HG02973 (cell line): Measurements from ENCODE around the gene NYAP1.
"Not testable (repeated sequence)": the region's sequence is repeated elsewhere in the genome, so short reads cannot be mapped to it uniquely, and the experiment has no call there.

Experiments
- ATAC-seq: cut with Tn5 transposase; IDR thresholded peaks from one replicate; pipeline ENCODE4 v1.9.1; 2021; ENCODE audit warnings: moderate library complexity; ENCODE audit not compliant: unreplicated experiment

Gene NYAP1

DNA sequence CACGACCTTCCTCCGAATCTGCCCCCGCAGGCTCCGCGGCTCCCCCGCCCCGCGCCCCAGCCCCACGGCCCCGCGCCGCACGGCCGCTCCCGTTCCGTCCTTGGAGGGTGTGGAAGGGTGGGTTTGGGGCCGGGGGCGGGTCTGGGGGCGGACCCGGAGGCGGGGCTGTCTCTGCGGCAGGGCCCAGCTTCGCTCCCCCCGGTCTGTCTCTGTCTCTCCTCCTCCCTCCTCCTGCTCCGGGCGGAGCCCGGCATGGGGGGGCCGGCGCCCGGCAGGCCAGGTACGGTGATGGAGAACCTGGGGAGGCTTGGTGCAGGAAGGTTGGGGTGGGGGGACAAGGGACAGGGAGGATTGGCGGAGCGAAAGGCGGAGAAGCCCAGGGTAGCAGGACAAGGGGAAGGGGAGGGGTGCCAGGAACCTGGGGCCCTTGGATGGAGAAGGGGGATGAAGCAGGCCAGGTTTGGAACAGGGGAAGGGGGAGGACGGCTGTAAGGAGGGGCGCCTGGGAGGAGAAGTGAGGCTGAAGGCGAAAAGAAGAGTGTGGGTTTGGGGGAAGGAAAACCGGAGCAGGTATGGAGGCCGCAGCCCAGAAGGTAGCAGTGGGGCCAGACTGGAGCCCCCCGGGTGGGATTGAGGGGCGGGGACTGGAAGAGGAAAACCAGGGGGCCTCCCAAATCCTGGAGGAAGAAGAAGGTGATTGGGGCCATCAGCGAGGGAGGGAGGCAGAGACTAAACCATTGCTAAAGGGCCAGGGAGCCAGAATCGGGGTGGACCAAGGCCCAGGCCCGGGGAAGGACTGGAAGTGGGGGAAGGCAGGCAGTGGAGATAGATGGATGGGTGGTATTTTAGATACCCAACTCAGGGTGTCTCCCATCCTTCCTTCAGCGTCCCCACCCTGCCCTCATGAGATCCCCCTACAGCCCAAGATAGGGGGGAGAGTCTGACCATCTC is at the start of gene NYAP1:
TSS of gene NYAP1 (plus strand) at position 206 of the 951 bp plus-strand sequence. CDS start 1,385 bp downstream, outside the sequence.
- peak; percentile 7 for ATAC-seq

DNA sequence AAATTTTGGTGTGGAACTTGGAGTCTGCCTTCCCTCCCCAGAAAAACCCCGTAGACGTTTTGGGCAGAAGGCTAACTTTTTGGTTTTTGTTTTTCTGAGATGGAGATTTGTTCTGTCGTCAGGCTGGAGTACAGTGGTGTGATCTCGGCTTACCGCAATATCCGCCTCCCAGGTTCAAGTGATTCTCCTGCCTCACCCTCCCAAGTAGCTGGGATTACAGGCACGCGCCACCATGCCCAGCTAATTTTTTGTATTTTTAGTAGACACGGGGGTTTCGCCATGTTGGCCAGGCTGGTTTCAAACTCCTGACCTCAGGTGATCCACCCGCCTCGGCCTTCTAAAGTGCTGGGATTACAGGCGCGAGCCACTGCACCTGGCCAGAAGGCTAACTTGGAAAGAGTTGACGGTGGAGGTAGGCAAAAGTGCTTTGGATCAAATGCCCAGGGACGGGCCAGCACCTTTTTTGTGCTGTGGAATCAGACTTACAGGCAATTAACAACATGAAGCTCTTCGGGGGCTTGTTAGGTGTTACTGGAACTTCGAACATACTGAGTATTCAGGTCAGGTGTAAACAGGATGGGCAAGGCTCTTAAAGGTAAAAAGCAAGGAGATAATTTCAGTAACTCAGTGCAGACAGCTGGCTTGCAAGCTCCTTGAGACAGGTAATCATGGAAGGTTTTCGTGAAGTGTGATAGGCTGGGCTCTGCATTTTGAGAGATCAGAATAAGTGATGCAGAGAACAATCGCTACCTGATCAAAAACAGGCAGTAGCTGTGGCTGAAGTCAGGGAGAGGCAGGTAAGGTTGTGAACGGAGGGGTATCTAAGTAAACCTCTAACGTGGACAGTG is 49.2 kb upstream of the NYAP1 start:
- no peak for ATAC-seq

DNA sequence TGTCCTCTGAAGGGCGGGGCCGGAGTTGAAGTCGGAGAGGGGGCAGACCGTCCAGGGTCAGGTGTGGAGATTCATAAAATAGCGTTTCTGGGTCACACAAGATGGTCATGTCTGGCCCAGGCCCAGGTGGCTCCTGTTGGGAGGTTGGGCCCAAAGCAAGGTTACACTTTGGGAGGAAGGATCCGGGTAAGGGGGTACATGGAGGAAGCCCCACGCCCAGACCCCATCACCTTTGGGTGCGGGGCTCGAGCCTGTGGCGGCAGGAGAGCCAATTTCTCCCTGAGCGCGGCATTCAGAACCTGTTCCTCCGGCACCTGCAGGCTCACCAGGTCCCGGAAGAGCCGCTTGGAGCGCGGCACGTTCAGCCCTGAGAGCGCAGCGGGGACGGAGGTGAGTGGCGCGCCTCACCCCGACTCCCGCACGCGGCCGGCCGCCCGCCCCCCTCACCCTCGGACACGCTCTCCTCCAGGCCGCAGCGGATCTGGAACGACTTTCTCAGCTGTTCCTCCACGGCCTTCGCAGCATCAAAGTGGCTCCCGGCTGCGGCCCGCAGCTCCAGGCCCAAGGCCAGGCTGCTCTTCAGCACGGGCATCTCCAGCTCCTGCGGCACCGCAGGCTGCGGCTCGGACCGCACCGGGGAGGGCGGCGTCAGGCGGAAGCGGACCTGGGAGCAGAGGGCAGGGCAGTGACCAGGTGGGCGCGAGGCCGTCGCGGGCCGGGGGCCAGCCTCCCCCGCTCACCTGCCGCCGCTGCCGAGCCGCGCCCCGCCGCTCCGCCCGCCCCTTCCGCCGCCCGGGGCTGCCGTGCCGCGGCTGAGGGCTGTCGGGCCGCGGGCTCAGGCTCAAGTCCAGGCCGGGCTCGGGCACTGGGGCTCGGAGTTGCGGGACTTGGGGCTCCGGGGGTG is 48.1 kb upstream of the NYAP1 start:
- peak; percentile 22 for ATAC-seq

DNA sequence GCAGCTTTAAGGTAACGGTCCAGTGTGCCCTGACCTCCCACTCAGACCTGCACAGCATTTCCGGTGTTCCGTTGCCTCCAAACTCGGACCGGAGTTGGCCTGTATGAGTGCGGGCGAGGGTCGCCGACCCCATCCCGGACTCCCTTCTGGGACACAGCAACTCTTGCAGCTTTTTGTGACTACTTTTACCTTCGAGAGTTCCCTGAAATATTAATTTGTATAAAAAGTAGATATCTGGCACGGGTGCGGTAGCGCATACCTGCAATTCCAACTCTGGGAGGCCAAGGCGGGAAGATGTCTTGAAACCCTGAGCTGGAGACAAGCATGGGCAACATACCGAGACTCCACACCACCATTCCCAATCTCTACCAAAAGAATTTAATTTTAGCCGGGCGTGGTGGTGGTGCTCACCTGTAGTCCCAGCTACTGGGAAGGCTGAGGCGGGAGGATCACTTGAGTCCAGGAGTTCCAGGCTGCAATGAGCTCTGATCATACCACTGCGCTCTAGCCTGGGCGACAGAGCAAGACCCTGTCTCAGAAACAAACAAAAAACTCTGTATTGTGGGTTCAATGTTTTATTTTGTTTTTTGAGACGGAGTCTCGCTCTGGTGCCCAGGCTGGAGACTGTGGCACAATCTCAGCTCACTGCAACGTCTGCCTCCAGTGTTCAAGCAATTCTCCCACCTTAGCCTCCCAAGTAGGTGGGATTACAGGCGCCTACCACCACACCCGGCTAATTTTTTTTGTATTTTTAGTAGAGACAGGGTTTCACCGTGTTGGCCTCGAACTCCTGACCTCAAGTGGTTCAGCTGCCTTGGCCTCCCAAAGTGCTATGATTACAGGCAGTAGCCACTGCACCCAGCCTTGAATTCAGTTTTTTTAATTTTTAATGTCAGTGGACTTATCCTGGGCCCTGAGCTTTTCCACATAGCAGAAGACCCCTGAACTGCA is 46.3 kb upstream of the NYAP1 start:
- ATAC-seq = no peak

DNA sequence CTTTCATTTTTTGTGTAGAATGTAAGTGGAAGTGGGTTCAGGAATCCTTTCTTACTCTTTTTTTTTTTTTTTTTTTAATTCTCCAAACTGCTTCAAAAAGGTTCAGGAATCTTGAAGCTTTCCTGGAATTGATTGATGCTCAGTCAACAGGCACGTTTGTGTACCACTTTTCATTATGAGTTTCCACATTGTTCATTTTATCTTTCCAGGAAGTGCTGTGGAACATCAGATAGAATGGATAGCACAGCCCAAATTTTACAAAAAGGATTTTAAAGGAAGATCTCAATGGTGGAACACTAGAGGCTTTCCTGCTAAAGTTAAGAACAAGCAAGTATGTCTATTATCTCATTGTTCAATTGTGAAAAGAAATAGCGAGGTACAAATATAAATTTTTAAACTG is 45.6 kb upstream of the NYAP1 start:
- ATAC-seq = no peak

DNA sequence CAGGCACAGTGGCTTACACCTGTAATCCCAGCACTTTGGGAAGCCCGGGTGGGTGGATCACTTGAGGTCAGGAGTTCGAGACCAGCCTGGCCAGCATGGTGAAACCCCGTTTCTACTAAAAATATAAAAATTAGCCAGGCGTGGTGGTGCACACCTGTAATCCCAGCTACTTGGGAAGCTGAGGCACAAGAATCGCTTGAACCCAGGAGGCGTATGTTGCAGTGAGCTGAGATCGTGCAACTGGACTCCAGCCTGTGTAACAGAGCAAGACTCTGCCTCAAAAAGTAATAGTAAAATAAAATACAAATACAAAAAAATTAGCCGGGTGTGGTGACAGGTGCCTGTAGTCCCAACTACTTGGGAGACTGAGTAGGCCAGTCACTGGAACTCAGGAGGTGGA is 45.0 kb upstream of the NYAP1 start:
- ATAC-seq = not testable (repeated sequence)

DNA sequence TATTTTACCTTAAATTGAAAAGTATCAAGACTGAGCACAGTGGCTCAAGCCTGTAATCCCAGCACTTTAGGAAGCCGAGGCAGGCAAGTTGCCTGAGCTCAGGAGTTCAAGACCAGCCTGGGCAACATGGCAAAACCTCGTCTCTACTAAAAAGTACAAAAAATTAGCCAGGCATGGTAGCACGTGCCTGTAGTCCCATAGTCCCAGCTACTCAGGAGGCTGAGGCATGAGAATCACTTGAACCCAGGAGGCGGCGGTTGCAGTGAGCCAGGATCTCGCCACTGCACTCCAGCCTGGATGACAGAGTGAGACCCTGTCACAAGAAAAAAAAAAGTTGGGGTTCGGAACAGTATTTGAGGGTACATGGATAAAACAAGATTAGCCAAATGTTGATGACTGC is 44.5 kb upstream of the NYAP1 start:
- ATAC-seq = not testable (repeated sequence)

DNA sequence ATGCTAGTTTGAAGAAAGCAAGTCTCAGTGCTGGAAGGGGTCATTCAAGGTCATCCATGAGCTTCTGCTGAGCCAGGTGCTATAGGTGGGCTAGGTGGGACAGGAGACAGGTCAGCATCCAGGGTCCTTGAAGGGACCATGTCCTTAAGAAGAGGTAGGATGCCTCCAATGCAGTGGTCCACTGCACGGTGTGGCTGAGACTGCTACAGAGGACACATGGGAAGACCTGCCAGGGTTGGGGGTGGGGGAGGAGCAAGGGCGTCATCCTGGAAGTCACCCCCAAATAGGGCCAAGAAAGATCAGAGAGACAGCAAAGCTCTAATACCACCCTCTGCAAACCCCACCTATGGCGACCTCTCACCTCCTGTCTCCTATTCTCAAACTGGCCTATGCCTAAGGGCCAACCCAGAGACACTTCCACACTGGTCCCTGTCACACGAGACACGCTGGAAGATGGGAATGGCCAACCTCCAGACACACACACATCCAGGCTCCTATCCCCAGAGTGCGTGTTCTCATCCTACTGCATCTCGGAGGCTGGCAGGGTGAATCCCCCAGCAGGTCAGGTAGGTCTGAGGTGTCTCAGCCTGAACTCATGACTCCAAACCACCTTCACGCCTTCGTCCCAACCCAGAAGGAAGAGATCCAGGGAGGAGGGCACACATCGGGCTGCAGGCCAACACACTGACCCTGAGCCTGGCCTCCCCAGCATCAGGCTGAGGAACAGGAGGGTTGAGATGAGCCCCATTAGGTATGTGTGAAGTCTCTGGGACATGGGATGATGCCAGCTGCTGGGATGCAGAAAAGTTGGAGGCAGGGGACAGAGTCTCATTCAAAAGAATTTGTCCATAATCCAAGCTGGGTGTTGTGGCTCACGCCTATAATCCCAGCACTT is 41.8 kb upstream of the NYAP1 start:
- ATAC-seq = no peak

DNA sequence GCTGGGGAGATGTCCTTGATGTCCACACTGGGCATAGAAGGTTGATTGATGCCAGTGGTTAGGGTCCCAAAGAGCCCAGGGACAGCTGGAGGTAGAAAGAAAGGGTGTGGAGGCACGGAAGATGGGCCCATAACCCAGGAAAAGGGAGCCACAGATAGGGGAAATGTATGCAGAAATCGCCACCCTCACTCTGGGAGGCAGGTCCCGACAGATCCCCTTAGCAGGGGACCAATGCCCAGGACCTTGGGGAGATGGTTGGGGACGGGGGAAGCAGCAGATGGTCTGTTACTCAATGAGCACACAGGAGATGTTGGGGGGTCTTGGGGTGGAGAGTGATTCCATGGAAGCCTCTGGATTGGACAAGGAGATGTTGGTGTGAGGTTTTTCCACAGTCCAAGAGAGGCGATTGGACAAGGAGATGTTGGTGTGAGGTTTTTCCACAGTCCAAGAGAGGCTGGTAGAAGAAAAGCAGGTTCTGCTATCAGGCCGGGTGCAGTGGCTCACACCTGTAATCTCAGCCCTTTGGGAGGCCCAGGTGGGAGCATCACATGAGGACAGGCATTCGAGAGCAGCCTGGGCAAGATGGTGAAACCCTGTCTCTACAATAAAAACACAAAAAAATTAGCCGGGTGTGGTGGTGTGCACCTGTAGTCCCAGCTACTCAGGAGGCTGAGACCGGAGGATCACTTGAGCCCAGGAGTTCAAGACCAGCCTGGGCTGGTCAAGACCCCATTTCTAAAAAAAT is 40.5 kb upstream of the NYAP1 start:
- ATAC-seq = no peak

DNA sequence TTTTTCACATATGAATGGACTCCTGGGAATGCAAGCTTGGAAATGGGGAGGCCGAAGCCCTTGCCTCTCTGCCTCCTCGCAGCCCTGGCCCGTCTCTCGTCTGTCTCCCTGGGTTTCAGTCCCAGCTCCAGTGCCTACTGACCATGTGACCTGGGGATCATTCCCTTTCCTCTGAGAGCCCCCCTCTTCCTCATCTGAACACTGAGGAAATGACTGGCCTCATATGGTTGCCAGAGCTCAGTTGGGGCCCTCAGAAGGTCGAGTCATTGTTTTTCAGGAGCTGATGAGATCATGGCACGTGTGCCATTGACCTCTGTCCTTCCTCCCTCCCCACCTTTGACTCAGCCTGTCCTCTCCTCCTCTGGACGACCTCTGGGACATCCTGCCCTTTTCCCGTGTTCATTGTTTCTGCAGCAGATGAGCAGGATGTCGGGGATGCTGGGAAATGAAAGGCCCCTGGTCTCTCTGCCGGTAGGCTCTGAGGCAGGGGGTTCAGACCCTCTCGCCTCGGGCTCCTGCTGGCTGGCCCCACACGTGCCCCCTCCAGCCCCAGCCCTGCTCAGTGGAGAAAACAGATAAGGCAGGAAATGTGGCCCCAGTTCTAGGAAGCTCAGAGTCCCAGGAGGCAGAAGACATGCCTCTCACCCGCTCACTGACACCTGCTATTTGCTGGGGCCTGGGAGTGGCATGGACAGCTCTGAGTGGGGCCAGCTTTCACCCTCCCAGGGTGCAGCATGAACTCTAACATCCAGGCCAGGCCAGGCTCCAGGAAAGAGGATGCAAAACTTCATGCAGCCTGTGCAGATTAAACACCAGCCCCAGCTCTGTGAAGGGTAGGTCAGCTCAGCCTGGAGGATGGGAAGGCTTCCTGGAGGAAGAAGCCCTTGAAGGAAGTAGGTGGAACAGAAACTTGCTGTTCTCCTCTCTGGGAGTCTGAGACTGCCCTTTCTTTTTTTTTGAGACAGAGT is 39.1 kb upstream of the NYAP1 start:
- no peak for ATAC-seq

DNA sequence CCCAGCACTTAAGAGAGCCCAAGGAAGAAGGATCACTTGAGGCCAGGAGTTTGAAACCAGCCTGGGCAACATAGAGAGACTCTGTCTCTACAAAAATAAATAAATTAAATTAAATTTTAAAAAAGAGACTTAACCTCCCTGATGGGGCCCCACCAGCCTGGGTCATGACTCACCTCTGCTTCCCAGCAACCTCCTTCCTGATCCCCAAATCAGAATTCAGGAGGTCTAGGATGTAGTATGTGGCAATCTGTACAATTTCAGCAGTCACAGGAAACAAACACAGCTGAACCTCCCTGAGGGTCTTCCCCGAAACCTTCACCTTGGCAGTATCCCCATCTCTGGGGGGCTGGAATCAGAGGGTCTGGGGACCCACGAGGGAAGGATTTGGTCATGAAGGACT is 37.7 kb upstream of the NYAP1 start:
- ATAC-seq = no peak

DNA sequence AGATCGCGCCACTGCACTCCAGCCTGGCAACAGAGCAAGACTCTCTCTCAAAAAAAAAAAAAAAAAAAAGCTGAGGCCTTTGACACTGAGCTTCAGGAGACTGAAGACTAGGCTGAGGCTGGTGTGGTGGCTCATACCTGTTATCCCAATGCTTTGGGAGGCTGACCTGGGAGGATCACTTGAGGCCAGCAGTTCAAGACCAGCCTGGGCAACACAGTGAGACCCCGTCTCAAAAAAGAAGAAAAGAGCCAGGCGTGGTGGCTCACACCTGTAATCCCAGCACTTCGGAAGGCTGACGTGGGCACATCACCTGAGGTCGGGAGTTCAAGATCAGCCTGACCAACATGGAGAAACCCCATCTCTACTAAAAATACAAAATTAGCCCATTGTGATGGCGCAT is 36.4 kb upstream of the NYAP1 start:
- ATAC-seq = not testable (repeated sequence)

DNA sequence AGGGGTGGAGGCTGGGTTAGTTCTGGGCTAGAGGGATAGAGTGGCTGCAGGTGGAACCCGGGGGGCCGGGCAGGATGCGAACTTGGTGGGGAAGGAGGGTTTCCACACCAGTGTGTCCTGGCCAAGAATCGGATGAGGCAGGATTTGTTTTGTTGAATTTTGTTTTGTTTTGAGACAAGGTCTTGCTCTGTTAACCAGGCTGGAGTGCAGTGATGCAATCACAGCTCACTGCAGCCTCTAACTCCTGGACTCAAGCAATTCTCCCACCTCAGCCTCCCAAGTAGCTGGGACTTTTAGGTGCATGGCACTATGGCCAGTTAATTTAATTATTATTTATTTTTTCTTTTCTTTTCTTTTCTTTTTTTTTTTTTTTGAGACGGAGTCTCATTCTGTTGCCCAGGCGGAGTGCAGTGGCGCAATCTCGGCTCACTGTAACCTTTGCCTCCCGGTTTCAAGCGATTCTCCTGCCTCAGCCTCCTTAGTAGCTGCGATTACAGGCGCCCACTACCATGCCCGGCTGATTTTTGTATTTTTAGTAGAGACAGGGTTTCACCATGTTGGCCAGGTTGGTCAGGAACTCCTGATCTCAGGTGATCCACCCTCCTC is 34.4 kb upstream of the NYAP1 start:
- no peak for ATAC-seq

DNA sequence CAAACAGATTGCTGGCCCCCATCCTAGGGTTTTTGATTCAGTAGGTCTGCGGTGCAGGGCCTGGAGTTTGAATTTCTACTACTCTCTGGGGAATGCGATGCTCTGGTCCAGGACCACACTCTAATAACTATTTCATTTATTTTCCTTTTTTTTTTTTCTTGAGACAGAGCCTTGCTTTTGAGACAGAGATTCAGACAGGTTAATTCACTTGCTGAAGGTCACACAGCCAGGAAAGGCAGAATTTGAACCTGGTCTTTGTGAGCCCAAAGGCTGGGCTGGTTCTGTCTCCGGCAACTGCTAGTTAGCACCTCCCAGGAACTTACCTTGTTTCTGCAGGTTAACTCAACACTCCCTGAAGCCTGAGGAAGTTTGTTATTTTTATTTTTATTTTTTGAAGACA is 31.2 kb upstream of the NYAP1 start:
- ATAC-seq = no peak

DNA sequence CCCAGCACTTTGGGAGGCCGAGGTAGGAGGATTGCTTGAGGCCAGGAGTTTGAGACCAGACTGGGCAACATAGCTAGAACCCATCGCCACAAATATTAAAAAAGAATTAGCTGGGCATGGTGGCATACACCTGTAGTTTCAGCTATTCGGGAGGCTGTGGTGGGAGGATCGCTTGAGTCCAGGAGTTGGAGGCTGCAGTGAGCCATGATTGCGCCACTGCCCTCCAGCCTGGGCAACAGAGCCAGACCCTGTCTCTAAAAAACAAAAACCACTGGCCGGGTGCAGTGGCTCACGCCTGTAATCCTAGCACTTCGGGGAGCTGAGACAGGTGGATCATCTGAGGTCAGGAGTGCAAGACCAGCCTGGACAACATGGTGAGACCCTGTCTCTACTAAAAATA is 29.9 kb upstream of the NYAP1 start:
- ATAC-seq = not testable (repeated sequence)

DNA sequence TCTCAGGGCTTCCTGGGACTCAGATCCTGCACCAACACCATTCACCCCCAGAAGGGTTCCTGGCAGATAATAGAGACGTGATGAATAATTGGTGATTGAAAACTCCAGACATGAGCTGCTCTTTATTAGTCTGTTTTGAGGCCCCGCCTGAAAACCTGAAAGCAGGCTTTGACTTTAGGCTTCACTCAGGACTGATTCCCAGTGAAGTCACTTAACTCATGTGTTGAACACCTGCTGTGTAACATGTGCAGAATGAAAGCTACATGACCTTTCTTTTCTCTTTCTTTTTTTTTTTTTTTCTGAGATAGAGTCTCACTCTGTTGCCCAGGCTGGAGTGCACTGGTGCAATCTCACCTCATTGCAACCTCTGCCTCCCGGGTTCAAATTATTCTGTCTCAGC is 28.5 kb upstream of the NYAP1 start:
- ATAC-seq = no peak
